Stimulated activated CD4-positive, alpha-beta T cell treated with anti-CD3 and anti-CD28 coated beads, TNF-alpha, amount 100 ng/mL, for 24 hours (primary cell): ENCODE measurements around the gene CDH1.
"Not testable (repeated sequence)": the region's sequence is repeated elsewhere in the genome, so short reads cannot be mapped to it uniquely, and the experiment has no call there.

Experiments
- DNase-seq, 3 experiments: peaks; one replicate each; pipeline ENCODE4 v3.0.0-alpha.2; 2020; ENCODE audit warnings: low read depth in 3 of 3

The CDH1 gene

GRCh38 chr16:68737046-68737729 lies at the start of gene CDH1:
CDH1 (plus strand) TSS chr16:68737292; CDS start chr16:68737416, 124 bp downstream.
- peak in 1 of 3 experiments; percentile 18 for DNase-seq

- no peak for DNase-seq
Observed at GRCh38 chr16:68689921-68690320, 47.2 kb upstream of the CDH1 start.

GRCh38 chr16:68695575-68695974 lies 41.5 kb upstream of the CDH1 start:
- DNase-seq = no peak

GRCh38 chr16:68696514-68696913 lies 40.6 kb upstream of the CDH1 start:
- no peak for DNase-seq

GRCh38 chr16:68698091-68698490 lies 39.0 kb upstream of the CDH1 start:
- DNase-seq = no peak

GRCh38 chr16:68700120-68700519 lies 37.0 kb upstream of the CDH1 start:
- DNase-seq = no peak

- no peak for DNase-seq
Observed at GRCh38 chr16:68700831-68701230, 36.3 kb upstream of the CDH1 start.

GRCh38 chr16:68704232-68704867 lies 32.7 kb upstream of the CDH1 start:
- peak; percentile 35 to 72 (median 44) for DNase-seq

- no peak for DNase-seq
Observed at GRCh38 chr16:68707340-68708152, 29.5 kb upstream of the CDH1 start.

- no peak for DNase-seq
Observed at GRCh38 chr16:68710211-68710610, 26.9 kb upstream of the CDH1 start.

- DNase-seq = no peak
Observed at GRCh38 chr16:68711421-68712139, 25.5 kb upstream of the CDH1 start.

GRCh38 chr16:68713361-68713760 lies 23.7 kb upstream of the CDH1 start:
- no peak for DNase-seq

- no peak for DNase-seq
Observed at GRCh38 chr16:68715471-68715870, 21.6 kb upstream of the CDH1 start.

GRCh38 chr16:68716516-68716915 lies 20.6 kb upstream of the CDH1 start:
- not testable (repeated sequence) for DNase-seq

GRCh38 chr16:68717684-68718083 lies 19.4 kb upstream of the CDH1 start:
- DNase-seq = no peak

- DNase-seq = no peak
Observed at GRCh38 chr16:68718590-68718989, 18.5 kb upstream of the CDH1 start.

GRCh38 chr16:68719993-68720489 lies 17.1 kb upstream of the CDH1 start:
- peak in 1 of 3 experiments; percentile 7 for DNase-seq

- DNase-seq = no peak
Observed at GRCh38 chr16:68722119-68723024, 14.7 kb upstream of the CDH1 start.

- DNase-seq = no peak
Observed at GRCh38 chr16:68724797-68725196, 12.3 kb upstream of the CDH1 start.

- DNase-seq = no peak
Observed at GRCh38 chr16:68728523-68728922, 8.6 kb upstream of the CDH1 start.

GRCh38 chr16:68731637-68732036 lies 5.5 kb upstream of the CDH1 start:
- DNase-seq = no peak
